K562 (cell line): ENCODE data around the gene TMEM107. TPM values are rescaled to one million over a fixed set of nuclear protein-coding genes. Genes with fewer than 3 reads are reported as not detected.

ENCODE experiments used
- BACH1 ChIP-seq: fragments of 200-800 bp; sonication (Bioruptor generic); IDR thresholded peaks from 2 replicates; pipeline ENCODE4 v1.6.1; 2016; ENCODE audit warnings: missing genetic modification characterization, missing compliant biosample characterization
- C11orf30 ChIP-seq: fragments of 450-650 bp; IDR thresholded peaks from 2 replicates; pipeline ENCODE4 v1.6.1; 2016; ENCODE audit warnings: low read depth, mild to moderate bottlenecking
- COPS2 ChIP-seq: fragments of 450-650 bp; conservative IDR thresholded peaks from 2 replicates; pipeline ENCODE4 v1.6.1; 2016; ENCODE audit warnings: mild to moderate bottlenecking, moderate library complexity
- CREB1 ChIP-seq, 2 experiments: sonication (generic) in 1 of 2; formaldehyde crosslinking in 1 of 2; IDR thresholded peaks; 2 replicates each; pipeline versions ENCODE4 v1.6.1 to v1.8.0; 2012 to 2022; ENCODE audit warnings: inconsistent platforms in 1 of 2, mild to moderate bottlenecking in 1 of 2, missing genetic modification reagents in 1 of 2, moderate library complexity in 1 of 2
- CTBP1 ChIP-seq: fragments of 450-650 bp; IDR thresholded peaks from 2 replicates; pipeline ENCODE4 v1.6.1; 2016; ENCODE audit warnings: borderline replicate concordance
- ELK3 ChIP-seq: fragments of 450-650 bp; formaldehyde crosslinking; IDR thresholded peaks from 2 replicates; pipeline ENCODE4 v1.4.0; 2020; ENCODE audit warnings: mild to moderate bottlenecking
- ESRRA ChIP-seq: fragments of 450-650 bp; IDR thresholded peaks from 2 replicates; pipeline ENCODE4 v1.6.1; 2014; ENCODE audit warnings: low read depth, mild to moderate bottlenecking, moderate library complexity, borderline replicate concordance
- FOXO4 ChIP-seq: fragments of 450-650 bp; formaldehyde crosslinking; IDR thresholded peaks from 2 replicates; pipeline ENCODE4 v1.4.0; 2020; ENCODE audit warnings: mild to moderate bottlenecking, moderate library complexity
- HEY1 ChIP-seq: fragments of 250-450 bp; sonication (Bioruptor Pico); IDR thresholded peaks from 2 replicates; pipeline ENCODE4 v1.5.0; 2020; ENCODE audit warnings: mild to moderate bottlenecking, moderate library complexity, borderline replicate concordance
- HNRNPLL ChIP-seq: fragments of 200-400 bp; formaldehyde crosslinking; IDR thresholded peaks from 2 replicates; pipeline ENCODE4 v1.6.1; 2017; ENCODE audit warnings: low read length, low read depth, mild to moderate bottlenecking; ENCODE audit not compliant: poor library complexity, severe bottlenecking
- HNRNPUL1 ChIP-seq: fragments of 200-400 bp; formaldehyde crosslinking; IDR thresholded peaks from 2 replicates; pipeline ENCODE4 v1.6.1; 2017; ENCODE audit warnings: low read length
- IFI16 ChIP-seq: fragments of 250-450 bp; sonication (Bioruptor Pico); IDR thresholded peaks from 2 replicates; pipeline ENCODE4 v2.1.2; 2022; ENCODE audit warnings: mild to moderate bottlenecking, inconsistent platforms
- MCM7 ChIP-seq, 2 experiments: fragments of 450-650 bp; IDR thresholded peaks; 2 replicates each; pipeline ENCODE4 v1.6.1; 2016 to 2018
- RAD21 ChIP-seq, 2 experiments: fragments of 250-450 bp in 1 of 2; fragments of 450-650 bp in 1 of 2; sonication (Bioruptor Pico) in 1 of 2; formaldehyde crosslinking in 1 of 2; IDR thresholded peaks in 1 of 2; conservative IDR thresholded peaks in 1 of 2; 2 replicates each; pipeline versions ENCODE4 v1.4.0 to v1.8.0; 2020 to 2022; ENCODE audit warnings: mild to moderate bottlenecking in 2 of 2, moderate library complexity in 1 of 2
- SMAD4 ChIP-seq: fragments of 250-450 bp; sonication (Bioruptor Pico); conservative IDR thresholded peaks from 2 replicates; pipeline ENCODE4 v1.8.0; 2021; ENCODE audit warnings: inconsistent platforms, mild to moderate bottlenecking, moderate library complexity
- THRB ChIP-seq: fragments of 450-650 bp; formaldehyde crosslinking; conservative IDR thresholded peaks from 2 replicates; pipeline ENCODE4 v1.4.0; 2022; ENCODE audit warnings: mild to moderate bottlenecking, missing genetic modification characterization
- ZNF3 ChIP-seq: fragments of 250-450 bp; sonication (Bioruptor Pico); IDR thresholded peaks from 2 replicates; pipeline ENCODE4 v1.5.0; 2021; ENCODE audit warnings: mild to moderate bottlenecking, moderate library complexity
- ZNF347 ChIP-seq: fragments of 450-650 bp; formaldehyde crosslinking; IDR thresholded peaks from 2 replicates; pipeline ENCODE4 v1.4.0; 2020; ENCODE audit warnings: low read depth, mild to moderate bottlenecking, moderate library complexity
- ZNF444 ChIP-seq: fragments of 250-450 bp; sonication (Bioruptor Pico); IDR thresholded peaks from 2 replicates; pipeline ENCODE4 v1.4.0; 2020; ENCODE audit warnings: mild to moderate bottlenecking, moderate library complexity
- polyA plus RNA-seq, 8 experiments: library from polyadenylated mRNA; depleted of rRNA in 4 of 8; stranded (reverse) in 5 of 8; unstranded in 3 of 8; fragments of >200 nt; fragmentation: Nextera tagmentation in 2 of 8; fragmentation: Illumina TruSeq in 1 of 8; extraction: Ambion mirVana in 2 of 8; extraction: Trizol in 1 of 8; gene quantifications; 2 replicates each; pipeline versions ENCODE4 v1.2.1 to v1.2.3, GENCODE V29; 2011 to 2014; ENCODE audit warnings: inconsistent platforms in 1 of 8, missing spikeins in 1 of 8
- total RNA-seq, 7 experiments: library from RNA; depleted of rRNA in 6 of 7; stranded (reverse); fragments of >200 nt in 6 of 7; fragmentation: Illumina TruSeq in 2 of 7; extraction: Trizol in 2 of 7; gene quantifications; 2 replicates each; pipeline versions ENCODE4 v1.2.1 to v1.2.3, GENCODE V29; 2011 to 2021; ENCODE audit warnings: low replicate concordance in 1 of 7

The TMEM107 gene
- total and polyA plus RNA-seq, 9 of the 15 experiments (the other 6 are each of a cell fraction or from before 2014, with no cell fraction given) = 7.1 to 26.2 (median 16.9) TPM

GRCh38 chr17:8187517-8188262, 11.5 kb upstream of the TMEM107 start (continued):
- TF ChIP-seq CREB1 (IDR thresholded peaks at IDR 0.05) = no peak
- TF ChIP-seq CREB1 (CRISPR knock-in tag; IDR thresholded peaks at IDR 0.05) = no peak
- no peak for TF ChIP-seq HNRNPUL1
- peak; percentile 90 for TF ChIP-seq HNRNPLL
- no peak for TF ChIP-seq ZNF347
- TF ChIP-seq ZNF3 (CRISPR knock-in tag) = no peak
- TF ChIP-seq ESRRA = 0 out of 2 replicates have a peak, but pooled peaks have one; percentile 34
- no peak for TF ChIP-seq COPS2
- TF ChIP-seq IFI16 (CRISPR knock-in tag) = no peak
- no peak for TF ChIP-seq C11orf30
- TF ChIP-seq BACH1 = no peak
- no peak for TF ChIP-seq CTBP1
- no peak; a peak in 1 of 4 replicates for TF ChIP-seq RAD21 (CRISPR knock-in tag; conservative IDR thresholded peaks at IDR 0.05 in 1 of 2, IDR thresholded peaks at IDR 0.05 in 1 of 2)
- no peak for TF ChIP-seq ZNF444 (CRISPR knock-in tag)
- no peak for TF ChIP-seq FOXO4
- no peak for TF ChIP-seq ELK3 (CRISPR knock-in tag)
- no peak for TF ChIP-seq HEY1 (CRISPR knock-in tag)
- TF ChIP-seq SMAD4 (CRISPR knock-in tag) = no peak
- TF ChIP-seq MCM7 (IDR thresholded peaks at IDR 0.05) = no peak
- peak; percentile 51; the same call in 1 of the 2 replicates for TF ChIP-seq THRB (CRISPR knock-in tag)
